Measurements from ENCODE around the gene PLAU.
"Not testable (repeated sequence)": the region's sequence is repeated elsewhere in the genome, so short reads cannot be mapped to it uniquely, and the experiment has no call there.

PLAU gene

GRCh38 chr10:73922007-73922863, 11.3 kb downstream of the PLAU start:
- no peak for DNase-seq (ENCODE audit: low spot score)

GRCh38 chr10:73922864-73923133, 11.9 kb downstream of the PLAU start:
- no peak for DNase-seq (ENCODE audit: low spot score)

GRCh38 chr10:73923935-73924598, 13.1 kb downstream of the PLAU start:
- no peak for DNase-seq (ENCODE audit: low spot score)

- DNase-seq (ENCODE audit: low spot score), result no peak
Observed at GRCh38 chr10:73924935-73925334, 14.0 kb downstream of the PLAU start.

- DNase-seq (ENCODE audit: low spot score), result no peak
Observed at GRCh38 chr10:73925539-73925938, 14.6 kb downstream of the PLAU start.

GRCh38 chr10:73926152-73926764, 15.3 kb downstream of the PLAU start:
- no peak for DNase-seq (ENCODE audit: low spot score)

GRCh38 chr10:73930630-73931327, 19.8 kb downstream of the PLAU start:
- DNase-seq (ENCODE audit: low spot score), result not testable (repeated sequence)

- no peak for DNase-seq (ENCODE audit: low spot score)
Observed at GRCh38 chr10:73931767-73932619, 21.1 kb downstream of the PLAU start.

GRCh38 chr10:73932620-73933112, 21.7 kb downstream of the PLAU start:
- DNase-seq (ENCODE audit: low spot score), result no peak

GRCh38 chr10:73934074-73934473, 23.1 kb downstream of the PLAU start:
- DNase-seq (ENCODE audit: low spot score), result no peak

- DNase-seq (ENCODE audit: low spot score), result no peak
Observed at GRCh38 chr10:73935895-73936294, 25.0 kb downstream of the PLAU start.

GRCh38 chr10:73937333-73938043, 26.6 kb downstream of the PLAU start:
- DNase-seq (ENCODE audit: low spot score), result no peak

GRCh38 chr10:73940634-73941221, 29.8 kb downstream of the PLAU start:
- no peak for DNase-seq (ENCODE audit: low spot score)

GRCh38 chr10:73941300-73941699, 30.4 kb downstream of the PLAU start:
- no peak for DNase-seq (ENCODE audit: low spot score)

- DNase-seq (ENCODE audit: low spot score), result no peak
Observed at GRCh38 chr10:73944356-73945100, 33.6 kb downstream of the PLAU start.

- no peak for DNase-seq (ENCODE audit: low spot score)
Observed at GRCh38 chr10:73946253-73947145, 35.6 kb downstream of the PLAU start.

GRCh38 chr10:73948947-73949633, 38.2 kb downstream of the PLAU start:
- DNase-seq (ENCODE audit: low spot score), result no peak
